HG03039 (cell line): Measurements from ENCODE around the gene INPP5A.
A peak's percentile ranks its signal among the peaks of the same experiment; 100 is the strongest.
"Not testable (repeated sequence)": the region's sequence is repeated elsewhere in the genome, so short reads cannot be mapped to it uniquely, and the experiment has no call there.

Experiments used
- ATAC-seq: cut with Tn5 transposase; IDR thresholded peaks from one replicate; pipeline ENCODE4 v1.9.1; 2021; ENCODE audit warnings: mild to moderate bottlenecking, moderate library complexity; ENCODE audit not compliant: unreplicated experiment

Gene INPP5A, protein sequence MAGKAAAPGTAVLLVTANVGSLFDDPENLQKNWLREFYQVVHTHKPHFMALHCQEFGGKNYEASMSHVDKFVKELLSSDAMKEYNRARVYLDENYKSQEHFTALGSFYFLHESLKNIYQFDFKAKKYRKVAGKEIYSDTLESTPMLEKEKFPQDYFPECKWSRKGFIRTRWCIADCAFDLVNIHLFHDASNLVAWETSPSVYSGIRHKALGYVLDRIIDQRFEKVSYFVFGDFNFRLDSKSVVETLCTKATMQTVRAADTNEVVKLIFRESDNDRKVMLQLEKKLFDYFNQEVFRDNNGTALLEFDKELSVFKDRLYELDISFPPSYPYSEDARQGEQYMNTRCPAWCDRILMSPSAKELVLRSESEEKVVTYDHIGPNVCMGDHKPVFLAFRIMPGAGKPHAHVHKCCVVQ

DNA sequence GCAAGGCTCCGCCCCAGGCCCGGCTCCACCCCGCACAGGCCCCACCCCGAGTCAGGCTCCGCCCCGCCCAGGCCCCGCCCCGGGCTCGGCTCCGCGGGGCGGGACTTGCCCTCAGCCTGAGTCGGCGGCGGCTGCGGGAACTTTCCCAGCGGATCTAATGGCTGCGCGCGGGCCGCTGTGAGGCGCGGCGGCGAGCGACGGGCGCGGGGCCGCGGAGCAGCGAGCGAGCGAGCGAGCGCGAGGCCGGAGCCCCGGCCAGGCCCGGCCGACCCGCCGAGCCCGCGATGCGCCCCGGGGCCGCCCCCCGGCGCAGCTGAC is at the start of gene INPP5A:
Gene INPP5A, plus strand, starts transcription at position 104 of the 318 bp plus-strand sequence. CDS start 310 bp downstream, outside the sequence.
- peak; percentile 72 for ATAC-seq

DNA sequence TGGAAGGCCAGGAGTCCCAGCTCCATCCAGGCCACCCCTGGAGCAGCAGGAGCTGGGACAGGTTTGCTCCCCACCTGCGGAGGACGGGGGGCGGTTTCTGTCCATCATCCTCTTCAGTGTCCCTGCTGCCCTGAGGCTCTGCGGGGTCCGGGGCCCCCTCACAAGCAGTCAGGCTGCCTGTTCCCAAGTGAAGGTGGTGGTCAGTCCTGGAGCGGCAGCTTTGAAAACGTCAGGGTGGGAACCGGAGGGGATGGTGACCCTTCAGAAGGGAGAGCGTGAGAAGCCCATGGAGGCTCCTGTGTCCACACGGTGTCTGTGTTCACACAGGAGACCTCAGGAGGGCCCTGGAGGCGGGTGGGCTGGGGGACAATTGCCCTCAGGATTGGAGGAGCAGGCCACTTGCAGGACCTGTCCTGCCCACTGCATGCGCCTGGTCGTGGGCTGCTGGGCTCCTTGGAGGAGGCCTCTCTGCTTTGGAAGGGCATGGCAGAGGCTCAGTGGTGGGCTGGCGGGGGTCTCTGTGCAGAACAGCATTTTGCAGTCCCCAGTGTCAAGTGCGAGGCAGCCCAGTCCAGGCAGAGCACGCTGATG is 49.3 kb upstream of the INPP5A start:
- ATAC-seq, result no peak

DNA sequence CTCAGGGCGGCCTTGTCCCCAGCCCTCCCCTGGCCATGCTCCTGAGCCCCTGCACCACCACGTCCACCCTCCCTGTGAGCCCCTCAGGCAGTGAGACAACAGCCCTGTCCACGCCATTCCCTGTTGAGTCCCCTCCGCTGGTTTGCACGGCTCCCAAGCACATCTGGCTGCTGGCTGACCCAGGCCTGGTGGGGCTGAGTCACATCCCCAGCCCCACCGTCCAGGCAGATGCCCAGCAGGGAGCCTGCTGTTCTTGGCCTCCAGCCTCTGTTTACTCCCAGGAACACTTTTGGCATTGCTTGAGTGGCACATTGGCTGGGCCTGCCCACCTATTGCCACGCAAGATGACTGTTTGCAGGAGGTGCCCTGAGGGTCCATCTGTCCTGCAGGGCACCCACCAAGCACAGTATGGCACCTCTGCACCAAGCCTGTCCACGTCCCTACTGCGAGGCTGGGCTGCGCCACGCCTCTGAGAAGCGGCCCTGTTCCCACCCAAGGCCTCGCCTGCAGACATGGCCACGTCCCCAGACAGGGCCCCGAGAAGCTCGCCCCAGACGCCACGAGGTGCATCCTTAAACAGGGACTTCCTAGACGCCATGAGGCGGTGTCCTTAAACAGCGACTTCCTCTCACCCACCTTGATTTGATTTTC is 48.4 kb upstream of the INPP5A start:
- no peak for ATAC-seq

DNA sequence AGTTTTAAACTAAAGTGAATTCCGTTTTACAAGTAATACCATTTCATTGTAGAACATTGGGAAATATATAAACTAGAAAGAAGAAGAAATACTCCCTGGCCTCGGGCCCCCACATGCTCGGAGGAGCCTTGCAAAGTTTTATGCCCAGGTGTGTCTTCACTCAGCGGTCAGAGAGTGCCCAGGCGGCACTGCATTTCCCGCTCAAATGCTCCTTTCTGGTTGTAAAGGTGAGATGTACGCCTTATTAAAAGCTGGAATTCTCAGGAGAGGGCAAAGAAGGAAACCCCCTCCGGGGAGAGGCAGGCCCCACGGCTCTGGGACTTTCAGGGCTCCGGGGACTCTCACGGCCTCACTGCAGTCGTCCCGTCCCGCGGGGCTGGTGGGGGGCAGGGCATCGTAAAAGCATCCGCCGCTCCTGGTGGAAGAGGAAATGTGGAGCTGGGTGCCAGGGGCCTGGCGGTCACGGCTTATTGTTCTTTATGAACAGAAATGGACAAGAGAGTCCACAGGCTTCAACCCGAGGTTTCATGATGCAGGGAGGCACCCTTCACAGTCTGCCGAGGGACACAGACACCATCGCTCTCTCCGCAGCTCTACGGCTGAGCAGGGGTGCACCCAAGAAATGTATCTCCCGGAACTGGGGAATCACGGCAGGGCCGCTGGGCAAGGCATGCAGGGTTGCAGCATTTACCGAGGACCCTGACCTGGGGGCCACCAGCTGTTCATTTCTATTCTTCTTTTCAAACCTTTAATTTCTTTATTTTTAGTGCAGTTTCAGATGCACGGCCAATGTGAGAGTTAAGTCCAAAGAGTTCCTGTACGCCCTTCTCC is 47.7 kb upstream of the INPP5A start:
- ATAC-seq, result no peak

DNA sequence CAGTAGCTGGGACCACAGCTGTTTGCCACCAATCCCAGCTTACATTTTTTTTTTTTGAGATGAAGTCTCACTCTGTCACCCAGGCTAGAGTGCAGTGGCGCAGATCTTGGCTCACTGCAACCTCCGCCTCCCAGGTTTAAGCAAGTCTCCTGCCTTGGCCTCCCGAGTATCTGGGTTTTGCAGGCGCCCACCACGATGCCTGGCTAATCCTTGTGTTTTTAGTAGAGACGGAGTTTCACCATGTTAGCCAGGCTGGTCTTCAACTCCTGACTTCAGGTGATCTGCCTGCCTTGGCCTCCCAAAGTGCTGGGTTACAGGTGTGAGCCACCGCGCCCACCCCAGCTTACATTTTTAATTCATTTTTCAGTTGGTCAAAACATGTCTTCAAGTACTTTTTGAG is 46.1 kb upstream of the INPP5A start:
- ATAC-seq, result not testable (repeated sequence)

DNA sequence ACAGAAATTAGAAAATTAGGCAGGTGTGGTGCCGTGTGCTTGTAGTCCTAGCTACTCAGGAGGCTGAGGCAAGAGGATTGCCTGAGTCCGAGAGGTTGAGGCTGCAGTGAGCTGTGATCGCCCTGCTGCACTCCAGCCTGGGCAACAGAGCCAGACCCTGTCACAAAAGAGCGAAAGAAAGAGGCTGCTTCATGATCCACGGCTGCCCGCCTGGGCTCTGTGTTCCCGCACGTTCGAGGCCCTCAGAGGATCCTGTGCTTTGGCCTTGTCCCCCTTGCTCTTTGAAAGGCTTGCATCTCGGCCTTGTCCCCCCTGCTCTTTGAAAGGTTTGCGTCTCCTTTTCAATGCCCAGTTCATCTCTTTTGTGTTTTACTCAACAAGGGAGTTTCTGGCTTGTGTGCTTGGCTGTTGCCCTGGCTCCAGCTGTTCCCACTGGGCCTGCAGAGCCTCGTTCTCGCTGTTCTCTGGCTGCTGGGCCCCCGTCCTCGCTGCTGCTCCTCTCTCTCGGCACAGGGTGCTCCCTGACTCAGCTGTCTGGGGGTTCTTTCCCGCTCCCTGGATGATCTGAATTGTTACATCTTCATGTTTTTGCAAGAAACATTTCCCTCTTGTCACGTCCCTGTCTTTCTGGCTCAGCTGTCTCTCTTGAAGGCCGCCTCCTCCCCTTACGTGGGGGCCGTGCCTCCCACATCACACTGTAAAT is 45.1 kb upstream of the INPP5A start:
- no peak for ATAC-seq

DNA sequence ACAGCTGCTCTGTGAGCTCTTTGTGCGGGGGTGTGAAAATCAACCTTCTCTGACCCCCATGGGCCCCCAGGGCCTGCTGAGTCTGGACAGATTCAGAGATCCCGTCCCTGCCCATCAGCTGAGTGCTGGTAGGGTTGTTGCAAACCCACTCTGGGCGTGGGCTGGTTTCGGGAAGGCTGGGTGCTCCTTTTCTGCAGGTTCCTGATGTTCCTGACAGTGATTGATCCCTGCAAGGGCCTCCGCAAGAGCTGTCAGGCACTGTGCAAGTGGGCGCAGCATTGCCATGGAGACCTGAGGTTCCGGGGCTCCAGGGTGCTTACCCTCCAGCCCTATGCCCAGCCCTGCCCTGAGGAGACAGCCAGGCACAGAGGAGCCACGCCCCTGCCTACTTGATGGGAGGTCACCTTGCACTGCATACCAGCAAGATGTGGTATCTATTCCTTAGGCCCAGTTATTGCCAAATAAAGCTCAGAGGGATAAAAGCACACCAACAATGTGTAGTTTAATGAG is 44.3 kb upstream of the INPP5A start:
- ATAC-seq, result no peak

DNA sequence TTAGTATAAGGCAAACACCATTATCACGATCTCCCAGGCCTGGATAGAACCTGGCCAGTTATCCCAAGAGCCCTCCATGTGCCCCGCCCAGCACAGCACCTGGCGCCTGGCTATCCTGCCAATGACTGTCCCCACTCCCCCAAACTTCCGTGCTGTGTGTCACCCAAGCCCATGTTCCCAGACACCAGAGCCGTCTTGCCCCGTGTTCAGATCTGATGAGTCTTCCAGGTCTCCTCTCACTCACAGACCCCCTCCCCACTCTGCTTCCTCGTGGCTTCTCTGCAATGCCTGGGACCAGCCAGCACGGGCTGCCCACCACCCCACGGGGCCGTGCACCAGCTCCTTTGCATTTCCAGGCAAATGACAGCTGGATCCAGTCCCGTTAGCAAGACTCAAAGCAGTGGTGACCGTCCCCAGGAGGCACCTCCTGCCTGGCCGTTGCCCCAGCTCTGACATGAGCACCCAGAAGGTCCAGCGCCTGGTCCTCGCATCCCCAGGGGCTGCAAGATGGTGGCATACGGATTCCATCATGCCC is 43.8 kb upstream of the INPP5A start:
- no peak for ATAC-seq

DNA sequence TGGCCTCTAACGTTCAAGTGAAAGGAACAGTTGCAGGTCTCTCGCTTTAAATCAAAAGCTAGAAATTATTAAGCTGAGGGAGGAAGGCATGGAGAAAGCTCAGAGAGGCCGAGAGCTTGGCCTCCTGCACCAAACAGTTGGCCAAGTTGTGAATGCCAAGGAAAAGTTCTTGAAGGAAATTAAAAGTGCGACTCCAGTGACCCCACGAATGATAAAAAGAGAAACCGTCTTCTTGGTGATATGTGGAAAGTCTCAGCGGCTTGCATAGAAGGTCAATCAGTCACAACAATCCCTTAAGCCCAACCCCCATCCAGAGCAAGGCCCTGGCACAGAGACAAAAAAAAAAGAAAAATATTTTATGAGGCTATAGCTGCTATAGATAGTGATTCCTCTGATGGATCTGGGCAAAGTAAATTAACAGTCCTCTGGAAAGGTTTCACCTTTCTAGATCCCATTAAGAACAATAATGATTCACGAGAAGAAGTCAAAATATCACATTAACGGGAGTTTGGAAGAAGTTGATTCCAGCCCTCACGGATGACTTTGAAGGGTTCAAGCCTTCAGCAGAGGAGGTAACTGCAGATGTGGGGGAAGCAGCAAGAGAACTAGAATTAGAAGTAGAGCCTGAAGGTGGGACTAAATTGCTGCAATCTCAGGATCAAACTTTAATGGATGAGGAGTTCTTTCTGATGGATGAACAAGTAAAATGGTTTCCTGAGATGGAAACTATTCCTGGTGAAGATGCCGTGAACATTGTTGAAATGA is 42.5 kb upstream of the INPP5A start:
- no peak for ATAC-seq

DNA sequence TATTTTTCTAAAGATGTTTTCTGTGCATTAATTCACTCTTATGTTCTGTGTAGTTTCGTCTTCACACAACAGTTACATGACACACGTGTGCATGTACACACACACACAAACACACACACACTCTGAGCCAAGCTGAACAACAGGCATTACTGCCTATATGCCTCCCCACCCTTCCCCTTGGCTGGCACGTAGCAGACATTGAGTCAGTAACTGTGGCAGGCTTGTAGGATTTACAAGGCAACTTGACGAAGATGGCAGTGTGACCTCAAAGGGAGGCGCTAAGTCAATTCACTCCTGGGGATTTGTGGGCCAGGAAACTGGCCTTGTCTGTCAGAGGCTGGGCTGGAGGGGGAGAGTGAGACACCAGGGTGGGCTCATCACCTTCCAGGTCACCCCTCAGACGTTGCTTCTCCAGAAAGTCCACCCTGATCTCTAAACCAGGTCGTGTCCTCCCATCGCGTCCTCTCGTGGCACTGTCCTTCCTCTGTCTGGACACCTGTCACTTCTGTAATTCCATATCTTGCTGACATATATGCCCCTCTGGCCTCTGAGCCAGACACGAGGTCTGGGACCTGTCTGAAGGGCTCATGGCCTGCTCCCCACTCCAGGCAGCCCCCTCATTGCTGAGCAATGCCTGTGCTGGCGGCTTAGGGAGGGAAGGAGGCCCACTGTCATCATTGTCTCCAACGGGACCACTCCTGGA is 41.1 kb upstream of the INPP5A start:
- ATAC-seq, result no peak

DNA sequence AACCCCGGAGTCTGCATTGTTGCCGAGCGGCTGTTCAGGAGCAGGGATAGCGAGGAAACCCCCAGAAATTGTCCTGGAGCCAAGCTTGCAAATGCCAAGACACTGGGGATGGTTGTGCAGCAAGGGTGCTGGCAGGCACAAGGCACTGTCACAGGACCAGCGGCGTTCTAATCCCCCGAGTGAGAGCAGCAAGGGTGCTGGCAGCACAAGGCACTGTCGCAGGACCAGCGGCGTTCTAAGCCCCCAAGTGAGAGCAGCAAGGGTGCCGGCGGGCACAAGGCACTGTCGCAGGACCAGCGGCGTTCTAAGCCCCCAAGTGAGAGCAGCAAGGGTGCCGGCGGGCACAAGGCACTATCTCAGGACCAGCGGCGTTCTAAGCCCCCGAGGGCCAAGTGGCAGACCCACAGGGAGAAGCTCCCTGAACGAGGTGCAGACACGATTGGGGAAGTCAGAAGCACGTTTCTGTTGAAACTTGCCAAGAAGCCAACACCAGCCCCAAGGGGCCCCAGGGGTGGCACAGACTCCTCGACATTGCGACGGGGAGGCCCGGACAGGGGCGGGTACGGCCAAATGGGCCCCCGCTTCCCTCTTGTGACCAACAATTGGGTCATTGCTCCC is 40.4 kb upstream of the INPP5A start:
- no peak for ATAC-seq

DNA sequence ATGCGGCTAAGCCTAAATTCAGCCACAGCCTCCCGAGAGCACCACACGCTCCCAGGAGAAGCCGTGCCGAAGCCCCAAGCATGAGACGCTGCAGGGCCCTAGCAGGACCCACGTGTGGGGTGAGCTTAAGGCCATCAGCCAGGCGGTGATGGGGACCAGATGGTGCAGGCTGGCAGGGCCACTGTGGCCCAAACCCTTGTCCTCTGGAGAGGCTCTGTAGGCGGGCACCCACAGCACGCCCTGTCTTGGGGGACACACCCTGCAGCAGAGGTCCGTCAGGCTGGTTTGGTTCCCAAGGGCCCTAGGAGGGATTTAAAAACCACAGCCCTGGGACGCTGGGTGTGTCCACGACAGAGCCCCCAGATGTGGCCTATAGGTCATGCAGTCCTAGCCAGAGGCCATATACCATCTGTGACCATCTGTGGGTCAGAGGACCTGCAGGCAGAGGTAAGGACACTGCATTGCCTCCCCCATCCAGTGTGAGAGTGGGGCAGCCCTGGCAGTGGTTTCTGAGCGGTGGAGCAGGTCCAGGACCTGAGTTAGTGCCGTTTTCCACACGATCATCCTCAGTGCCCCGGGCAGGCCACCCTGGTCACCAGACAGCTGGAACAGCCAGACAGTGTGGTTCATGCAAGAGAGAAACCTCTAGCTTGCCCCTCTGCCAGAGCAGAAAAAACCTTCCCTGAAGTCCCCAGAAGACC is 39.6 kb upstream of the INPP5A start:
- no peak for ATAC-seq

DNA sequence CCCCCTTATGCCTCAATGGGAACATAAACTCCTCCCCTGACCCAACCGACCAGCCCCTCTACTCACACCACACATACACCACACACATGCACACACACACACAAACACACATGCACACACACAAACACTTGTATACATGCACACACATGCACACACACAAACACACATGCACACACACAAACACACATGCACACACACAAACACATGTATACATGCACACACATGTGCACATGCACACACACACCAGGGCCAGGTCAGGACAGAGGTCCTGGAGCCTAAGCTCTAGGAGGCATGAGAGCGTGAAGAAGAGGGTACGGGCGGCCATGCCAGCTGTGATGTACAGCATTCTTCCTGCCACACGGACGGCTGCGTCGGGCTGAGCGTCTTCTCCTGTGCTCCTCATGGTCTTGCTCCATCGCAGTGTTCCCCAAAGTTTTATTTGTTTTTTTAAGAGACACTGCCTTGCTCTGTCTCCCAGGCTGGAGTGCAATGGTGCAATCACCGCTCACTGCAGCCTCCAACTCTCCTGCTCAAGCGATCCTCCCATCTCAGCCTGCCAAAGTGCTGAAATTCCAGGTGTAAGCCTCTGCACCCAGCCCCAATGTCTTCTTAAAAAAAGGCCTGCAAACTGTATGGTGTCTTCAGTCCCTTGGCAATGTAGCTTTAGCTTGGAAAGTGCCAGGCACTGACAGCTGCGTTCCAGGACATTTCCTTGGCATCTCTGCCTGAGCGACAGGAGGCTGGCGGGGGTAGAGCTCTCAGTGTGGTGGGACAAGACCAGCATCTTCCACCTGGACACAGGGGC is 38.8 kb upstream of the INPP5A start:
- no peak for ATAC-seq

DNA sequence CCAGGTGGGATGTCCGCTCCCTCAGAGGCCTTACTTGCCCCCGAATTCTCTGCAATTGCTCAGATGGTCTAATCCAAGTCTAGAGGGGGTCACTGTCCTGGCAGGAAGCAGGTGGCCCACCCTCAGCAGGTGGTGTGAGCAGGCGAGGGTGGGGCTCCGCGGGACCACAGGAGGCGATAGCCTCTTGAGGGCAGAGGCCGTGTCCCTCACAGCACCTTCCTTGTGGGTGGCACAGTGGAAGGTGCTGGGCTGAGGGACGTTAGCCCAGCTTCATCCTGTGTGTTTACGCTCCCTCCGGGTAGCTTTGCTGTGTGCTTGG is 38.3 kb upstream of the INPP5A start:
- ATAC-seq, result no peak

DNA sequence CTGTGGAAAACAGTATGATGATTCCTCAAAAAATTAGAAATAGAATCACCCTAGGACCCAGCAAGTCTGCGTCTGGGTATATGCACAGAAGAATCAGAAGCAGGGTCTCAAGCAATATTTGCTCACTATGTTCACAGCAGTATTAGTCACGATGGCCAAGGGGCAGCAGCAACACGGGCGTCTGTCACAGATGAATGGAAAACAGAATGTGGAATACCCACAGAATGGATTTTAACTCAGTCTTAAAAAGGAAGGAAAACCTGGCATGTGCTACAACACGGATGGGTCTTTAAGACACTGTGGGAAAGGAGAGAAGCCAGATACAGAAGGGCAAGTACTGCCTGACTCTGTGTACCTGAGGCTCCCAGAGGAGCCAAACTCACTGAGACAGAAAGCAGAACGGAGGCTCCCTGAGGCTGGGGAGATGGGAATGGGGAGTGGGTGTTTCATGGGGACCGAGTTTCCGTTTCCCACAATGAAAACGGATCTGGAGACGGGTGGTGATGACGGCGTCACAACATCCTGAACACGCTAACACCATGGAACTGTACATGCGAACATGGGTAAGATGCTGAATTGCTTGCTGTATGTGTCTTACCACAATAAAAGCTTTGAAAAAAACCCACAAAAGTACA is 36.7 kb upstream of the INPP5A start:
- ATAC-seq, result no peak

DNA sequence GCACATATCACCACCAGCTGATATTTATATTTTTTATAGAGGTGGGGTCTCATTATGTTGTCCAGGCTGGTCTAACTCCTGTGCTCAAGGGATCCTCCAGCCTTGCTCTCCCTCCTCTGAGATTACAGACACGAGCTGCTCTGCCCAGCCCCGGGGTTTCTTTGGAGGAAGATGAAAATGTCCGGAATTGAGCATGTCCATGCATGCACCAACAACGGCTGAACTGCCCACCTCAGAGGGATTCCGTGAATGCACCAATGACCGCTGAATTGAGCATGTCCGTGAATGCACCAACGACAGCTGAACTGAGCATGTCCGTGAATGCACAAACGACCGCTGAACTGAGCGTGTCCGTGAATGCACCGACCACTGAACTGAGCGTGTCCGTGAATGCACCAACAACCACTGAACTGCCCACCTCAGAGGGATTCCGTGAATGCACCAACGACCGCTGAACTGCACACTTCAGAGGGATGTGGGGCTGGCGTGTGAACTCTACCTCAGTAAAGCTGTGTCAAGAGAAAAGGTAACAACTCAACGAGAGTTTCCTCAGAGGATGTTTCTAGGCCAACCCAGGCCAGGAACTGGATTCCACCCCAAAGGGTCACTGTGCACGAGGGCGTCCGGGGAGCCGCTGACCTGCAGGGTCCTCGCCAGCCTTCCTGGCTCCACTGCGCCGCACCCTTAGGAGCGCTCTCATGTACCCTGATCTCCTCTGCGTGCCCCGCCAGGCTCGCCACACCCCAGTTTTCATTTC is 34.9 kb upstream of the INPP5A start:
- no peak for ATAC-seq
